NCI-H2171 treated with DMSO at 0.1 percent for 48 hours (cell line): Measurements from ENCODE around the gene A2ML1.
"Not testable (repeated sequence)": the region's sequence is repeated elsewhere in the genome, so short reads cannot be mapped to it uniquely, and the experiment has no call there.

ENCODE experiments used
- DNase-seq: peaks from one replicate; lab custom pipeline; 2025; lab: John Stamatoyannopoulos, UW

A2ML1 gene

GRCh38 chr12:8855891-8856290 lies 33.5 kb downstream of the A2ML1 start:
- DNase-seq, result no peak

GRCh38 chr12:8859448-8859847 lies 37.0 kb downstream of the A2ML1 start:
- DNase-seq, result not testable (repeated sequence)

GRCh38 chr12:8860165-8860961 lies 37.9 kb downstream of the A2ML1 start:
- DNase-seq, result no peak

- DNase-seq, result no peak
Measured at GRCh38 chr12:8866429-8866828, 44.0 kb downstream of the A2ML1 start.

GRCh38 chr12:8867009-8867408 lies 44.6 kb downstream of the A2ML1 start:
- no peak for DNase-seq

GRCh38 chr12:8867786-8868185 lies 45.4 kb downstream of the A2ML1 start:
- DNase-seq, result no peak

GRCh38 chr12:8870586-8870985 lies 48.2 kb downstream of the A2ML1 start:
- DNase-seq, result no peak

- DNase-seq, result no peak
Measured at GRCh38 chr12:8871068-8871467, 48.6 kb downstream of the A2ML1 start.

GRCh38 chr12:8876887-8877286 lies 54.5 kb downstream of the A2ML1 start:
- no peak for DNase-seq

GRCh38 chr12:8886502-8887284 lies 64.3 kb downstream of the A2ML1 start:
- no peak for DNase-seq

- no peak for DNase-seq
Measured at GRCh38 chr12:8887285-8887715, 64.9 kb downstream of the A2ML1 start.

- no peak for DNase-seq
Measured at GRCh38 chr12:8890313-8891085, 68.1 kb downstream of the A2ML1 start.

- DNase-seq, result no peak
Measured at GRCh38 chr12:8891976-8892375, 69.6 kb downstream of the A2ML1 start.

- no peak for DNase-seq
Measured at GRCh38 chr12:8894378-8894777, 72.0 kb downstream of the A2ML1 start.

- DNase-seq, result no peak
Measured at GRCh38 chr12:8894986-8895385, 72.6 kb downstream of the A2ML1 start.

GRCh38 chr12:8897081-8897480 lies 74.7 kb downstream of the A2ML1 start:
- no peak for DNase-seq

- no peak for DNase-seq
Measured at GRCh38 chr12:8899830-8900229, 77.4 kb downstream of the A2ML1 start.

- DNase-seq, result not testable (repeated sequence)
Measured at GRCh38 chr12:8902703-8903102, 80.3 kb downstream of the A2ML1 start.

- DNase-seq, result no peak
Measured at GRCh38 chr12:8903646-8904045, 81.2 kb downstream of the A2ML1 start.

GRCh38 chr12:8904665-8905064 lies 82.2 kb downstream of the A2ML1 start:
- DNase-seq, result no peak

- DNase-seq, result no peak
Measured at GRCh38 chr12:8905546-8905945, 83.1 kb downstream of the A2ML1 start.
